HG03196 (cell line): ENCODE data around the gene UGT1A7.
"Not testable (repeated sequence)": the region's sequence is repeated elsewhere in the genome, so short reads cannot be mapped to it uniquely, and the experiment has no call there.

Experiments
- ATAC-seq: cut with Tn5 transposase; IDR thresholded peaks from one replicate; pipeline ENCODE4 v1.9.1; 2021; ENCODE audit not compliant: unreplicated experiment

Gene UGT1A7

DNA sequence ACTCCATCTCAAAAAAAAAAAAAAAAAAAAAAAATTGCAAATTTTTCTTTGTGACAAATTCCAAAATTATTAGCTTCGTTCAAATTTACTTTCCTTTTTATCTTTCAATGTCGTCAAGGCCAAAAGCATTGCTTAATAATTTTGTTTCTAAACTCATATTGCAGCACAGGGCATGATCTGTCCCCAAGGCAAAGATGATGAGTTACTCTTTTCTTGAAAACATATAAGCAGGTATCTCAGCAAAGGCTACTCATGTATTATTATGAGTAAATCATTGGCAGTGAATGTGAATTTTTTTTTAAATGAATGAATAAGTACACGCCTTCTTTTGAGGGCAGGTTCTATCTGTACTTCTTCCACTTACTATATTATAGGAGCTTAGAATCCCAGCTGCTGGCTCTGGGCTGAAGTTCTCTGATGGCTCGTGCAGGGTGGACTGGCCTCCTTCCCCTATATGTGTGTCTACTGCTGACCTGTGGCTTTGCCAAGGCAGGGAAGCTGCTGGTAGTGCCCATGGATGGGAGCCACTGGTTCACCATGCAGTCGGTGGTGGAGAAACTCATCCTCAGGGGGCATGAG lies at the start of gene UGT1A7:
Gene UGT1A7, plus strand, starts transcription at position 381 of the 579 bp plus-strand sequence. Its CDS starts 37 bp downstream, at position 418.
- ATAC-seq = no peak

DNA sequence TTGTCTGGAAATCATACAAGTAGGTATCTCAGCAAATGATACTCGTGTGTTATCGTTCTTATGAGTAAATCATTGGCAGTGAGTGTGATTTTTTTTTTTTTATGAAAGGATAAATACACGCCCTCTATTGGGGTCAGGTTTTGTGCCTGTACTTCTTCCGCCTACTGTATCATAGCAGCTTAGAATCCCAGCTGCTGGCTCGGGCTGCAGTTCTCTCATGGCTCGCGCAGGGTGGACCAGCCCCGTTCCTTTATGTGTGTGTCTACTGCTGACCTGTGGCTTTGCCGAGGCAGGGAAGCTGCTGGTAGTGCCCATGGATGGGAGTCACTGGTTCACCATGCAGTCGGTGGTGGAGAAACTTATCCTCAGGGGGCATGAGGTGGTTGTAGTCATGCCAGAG lies 45.4 kb upstream of the UGT1A7 start, which contains the start of gene UGT1A10:
Gene UGT1A10, plus strand, starts transcription at position 143 of the 400 bp plus-strand sequence. Its CDS starts 75 bp downstream, at position 218.
- ATAC-seq = not testable (repeated sequence)

DNA sequence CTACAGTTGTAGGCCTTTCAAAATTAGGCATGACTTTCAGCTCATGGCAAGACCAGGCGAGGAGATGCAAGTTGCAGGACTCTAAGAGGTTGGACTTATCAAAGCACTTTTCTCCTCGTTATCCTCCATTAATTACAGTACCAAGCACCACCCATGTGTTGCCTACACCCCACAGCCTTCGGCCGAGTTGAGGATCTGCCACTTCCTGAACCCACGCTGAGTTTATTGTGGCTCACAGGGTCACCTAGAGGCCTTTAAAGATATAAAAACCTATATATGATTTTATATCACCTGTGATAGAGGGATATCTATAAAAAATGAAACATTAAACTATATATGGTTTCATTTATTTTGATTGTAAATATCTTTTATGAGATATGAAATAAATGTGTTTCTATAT lies 42.9 kb upstream of the UGT1A7 start:
- no peak for ATAC-seq

DNA sequence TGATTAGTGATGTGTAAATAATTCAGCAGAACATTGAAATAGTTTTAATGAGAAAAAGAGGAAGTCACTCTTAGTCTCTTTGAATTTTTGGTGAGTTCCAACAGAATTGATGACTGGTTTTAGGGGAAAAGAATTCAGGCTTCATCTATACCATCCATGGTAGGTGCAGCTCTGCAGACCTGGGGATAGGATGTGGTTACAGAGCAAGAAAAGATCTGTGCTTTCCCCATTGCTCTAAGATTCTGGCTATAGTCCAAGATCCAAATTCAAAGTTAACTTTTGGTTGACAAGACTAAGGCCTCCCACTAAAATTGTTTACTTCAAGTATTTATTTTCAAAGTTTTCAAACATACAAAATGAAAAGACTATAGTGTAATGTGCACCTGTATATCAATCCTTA lies 41.8 kb upstream of the UGT1A7 start:
- no peak for ATAC-seq

DNA sequence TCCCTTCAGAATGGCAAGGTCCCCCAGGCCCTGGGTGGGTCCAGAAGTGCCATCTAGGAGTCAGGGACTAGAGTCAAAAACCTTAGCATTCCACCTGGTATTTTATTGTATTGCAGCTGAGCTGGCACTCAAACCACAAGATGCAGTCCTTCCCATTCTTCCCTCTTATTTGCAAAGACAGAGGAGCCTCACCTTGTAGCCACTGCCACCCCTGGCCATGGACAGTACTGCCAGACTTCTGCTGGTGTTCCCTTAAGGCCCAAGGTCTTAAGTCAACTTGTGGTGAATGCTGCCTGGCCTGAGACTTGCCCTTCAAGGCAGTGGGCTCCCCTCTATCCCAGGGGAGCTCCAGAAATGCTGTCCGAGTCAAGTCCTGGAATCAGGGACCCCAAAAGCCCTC lies 38.6 kb upstream of the UGT1A7 start:
- ATAC-seq = no peak

DNA sequence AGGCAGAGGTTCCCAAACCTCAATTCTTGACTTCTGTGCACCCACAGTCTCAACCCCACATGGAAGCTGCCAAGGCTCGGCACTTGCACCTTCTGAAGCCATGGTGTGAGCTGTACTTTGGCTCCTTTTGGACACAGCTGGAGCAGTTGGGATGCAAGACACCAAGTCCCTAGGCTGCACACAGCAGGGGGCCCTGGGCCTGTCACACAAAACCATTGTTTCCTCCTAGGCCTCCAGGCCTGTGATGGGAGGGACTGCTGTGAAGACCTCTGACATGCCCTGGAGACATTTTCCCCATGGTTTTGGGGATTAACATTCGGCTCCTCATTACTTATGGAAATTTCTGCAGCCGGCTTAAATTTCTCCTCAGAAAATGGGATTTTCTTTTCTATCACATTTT lies 35.7 kb upstream of the UGT1A7 start:
- ATAC-seq = not testable (repeated sequence)

DNA sequence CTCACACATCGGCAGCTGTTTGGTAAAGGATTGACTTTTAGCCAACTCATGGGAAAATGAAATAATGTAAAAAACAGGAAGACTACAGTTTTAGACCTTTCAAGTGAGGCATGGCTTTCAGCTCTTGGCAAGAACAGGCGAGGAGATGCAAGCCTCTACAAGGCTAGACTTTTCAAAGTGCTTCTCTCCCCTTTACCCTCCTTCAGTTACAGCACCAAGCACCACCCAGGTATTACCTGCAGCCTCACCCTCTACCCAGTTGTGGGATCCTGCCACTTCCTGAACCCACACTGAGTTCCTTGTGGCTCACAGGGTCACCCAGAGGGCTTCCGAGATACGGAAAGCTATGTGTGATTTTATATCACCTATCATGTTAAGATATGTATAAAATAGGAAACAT lies 30.7 kb upstream of the UGT1A7 start:
- ATAC-seq = no peak

DNA sequence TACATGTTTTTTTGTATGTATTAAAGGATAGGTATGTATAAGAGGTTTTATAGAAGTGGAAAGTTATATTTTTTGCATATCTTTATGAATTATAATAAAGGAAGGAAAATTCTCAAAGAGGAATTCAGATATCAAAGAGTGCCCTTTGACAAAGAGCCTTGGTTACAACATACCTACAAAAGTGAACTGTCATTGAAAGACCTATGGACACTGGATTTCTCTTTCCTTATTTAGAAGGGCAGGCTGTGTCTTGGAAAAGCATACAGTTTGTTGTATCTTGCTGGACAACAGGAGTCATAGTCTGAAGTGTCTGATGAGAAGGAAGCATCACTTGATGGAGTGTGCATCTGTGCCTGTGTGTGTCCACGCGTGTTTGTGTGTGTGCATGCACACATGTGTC lies 30.3 kb upstream of the UGT1A7 start:
- ATAC-seq = no peak

DNA sequence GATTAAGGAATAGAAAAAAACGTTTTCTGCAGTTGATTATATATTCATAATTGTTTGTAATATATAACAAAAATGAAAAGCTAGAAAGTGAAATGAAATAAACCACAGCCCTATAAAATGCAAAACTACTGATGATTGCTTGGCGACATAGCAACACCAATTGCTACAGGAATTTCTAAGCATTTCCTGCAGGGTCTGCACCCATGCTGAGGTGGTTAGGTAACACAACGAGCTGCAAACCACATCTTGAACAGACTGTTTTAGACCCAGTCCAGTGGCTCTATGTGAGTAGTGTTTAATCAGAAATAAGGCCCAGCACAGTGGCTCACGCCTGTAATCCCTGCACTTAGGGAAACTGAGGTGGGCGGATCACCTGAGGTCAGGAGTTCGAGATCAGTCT lies 27.2 kb upstream of the UGT1A7 start:
- ATAC-seq = no peak

DNA sequence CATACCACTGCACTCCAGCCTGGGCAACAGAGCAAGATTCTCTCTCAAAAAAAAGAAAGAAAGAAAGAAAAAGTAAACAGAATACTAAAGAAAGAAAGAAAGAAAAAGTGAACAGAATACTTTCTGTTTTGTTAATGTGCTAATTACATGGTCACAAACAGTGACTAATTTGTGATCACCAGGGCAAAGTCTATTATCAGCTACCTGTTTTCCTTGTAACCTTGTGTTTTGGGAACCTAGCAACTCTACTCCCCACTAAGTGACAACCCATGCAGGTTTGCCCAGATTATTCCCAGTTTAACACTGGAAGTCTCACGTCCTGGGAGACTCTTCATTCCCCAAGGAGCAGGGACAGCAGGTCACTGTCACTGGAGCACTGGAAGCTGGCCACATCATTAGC lies 26.7 kb upstream of the UGT1A7 start:
- ATAC-seq = no peak

DNA sequence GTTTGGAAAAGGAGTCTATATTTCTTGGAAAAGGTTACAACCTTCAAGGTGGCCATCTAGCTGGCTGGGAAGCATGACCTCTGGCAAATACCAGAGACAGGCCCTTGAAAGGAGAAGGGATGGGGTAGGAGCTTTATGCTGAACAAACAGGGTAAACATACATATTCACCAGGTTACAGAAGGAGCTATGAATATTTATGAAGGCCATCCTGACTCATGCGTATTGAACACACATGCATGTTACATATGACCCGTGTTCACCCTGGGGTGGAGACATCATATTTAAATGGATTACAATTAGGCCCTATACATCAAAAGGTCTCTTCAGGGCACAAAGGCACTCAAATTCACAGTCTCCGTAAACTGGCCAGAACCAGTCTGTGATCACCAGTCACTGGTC lies 25.8 kb upstream of the UGT1A7 start:
- not testable (repeated sequence) for ATAC-seq

DNA sequence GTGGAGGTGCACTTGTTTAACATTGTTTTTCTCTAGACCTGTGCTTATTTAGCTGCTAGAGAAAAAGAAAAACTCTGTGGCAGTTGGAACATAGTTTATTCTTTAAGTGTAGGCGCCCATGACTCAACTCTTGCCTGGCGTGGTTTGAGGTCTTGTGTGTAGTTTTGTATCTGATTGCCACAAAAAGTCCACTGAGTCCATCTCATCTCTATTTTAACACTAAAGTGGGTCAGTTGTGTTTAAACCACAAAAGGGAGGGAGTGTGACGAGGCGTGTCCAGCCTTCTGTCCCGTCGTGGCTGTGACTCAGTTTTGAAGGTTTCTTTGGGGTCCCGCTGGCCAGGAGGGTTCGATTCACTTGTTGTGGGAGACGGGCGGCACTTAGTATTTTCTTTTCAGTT lies 25.3 kb upstream of the UGT1A7 start:
- ATAC-seq = no peak

DNA sequence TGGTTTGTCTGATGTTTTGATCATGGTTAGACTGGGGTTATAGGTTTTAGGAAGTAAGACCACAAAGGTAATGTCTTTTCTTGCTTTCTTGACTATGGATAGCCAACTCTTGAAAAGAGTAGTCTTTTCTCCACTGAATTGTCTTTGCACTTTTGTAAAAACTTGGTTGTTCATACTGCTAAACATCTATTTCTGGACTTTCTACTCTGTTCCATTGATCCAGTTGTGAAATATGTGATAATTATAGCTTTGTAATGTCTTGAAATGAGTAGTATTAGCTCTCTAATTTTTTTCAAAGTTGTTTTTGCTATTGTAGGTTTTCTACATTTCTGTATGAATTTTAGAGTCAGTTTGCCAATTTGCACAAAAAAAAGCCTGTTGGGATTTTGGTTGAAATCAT lies 23.1 kb upstream of the UGT1A7 start:
- ATAC-seq = no peak

DNA sequence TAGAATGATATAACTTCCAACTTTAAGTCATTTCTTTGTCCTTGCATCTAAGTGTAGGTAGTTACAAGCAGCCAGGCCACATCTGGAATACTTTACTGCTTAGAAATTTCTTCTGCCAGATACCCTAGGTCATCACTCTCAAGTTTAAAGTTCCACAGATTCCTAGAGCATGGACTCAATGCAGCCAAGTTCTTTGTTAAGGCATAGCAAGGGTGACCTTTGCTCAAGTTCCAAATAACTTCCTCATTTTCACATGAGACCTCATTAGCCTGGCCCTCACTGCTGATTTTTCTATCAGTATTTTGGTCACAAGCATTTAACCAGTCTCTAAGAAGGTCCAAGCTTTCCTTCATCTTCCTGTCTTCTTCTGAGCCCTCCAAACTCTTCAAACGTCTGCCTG lies 17.8 kb upstream of the UGT1A7 start:
- ATAC-seq = no peak

DNA sequence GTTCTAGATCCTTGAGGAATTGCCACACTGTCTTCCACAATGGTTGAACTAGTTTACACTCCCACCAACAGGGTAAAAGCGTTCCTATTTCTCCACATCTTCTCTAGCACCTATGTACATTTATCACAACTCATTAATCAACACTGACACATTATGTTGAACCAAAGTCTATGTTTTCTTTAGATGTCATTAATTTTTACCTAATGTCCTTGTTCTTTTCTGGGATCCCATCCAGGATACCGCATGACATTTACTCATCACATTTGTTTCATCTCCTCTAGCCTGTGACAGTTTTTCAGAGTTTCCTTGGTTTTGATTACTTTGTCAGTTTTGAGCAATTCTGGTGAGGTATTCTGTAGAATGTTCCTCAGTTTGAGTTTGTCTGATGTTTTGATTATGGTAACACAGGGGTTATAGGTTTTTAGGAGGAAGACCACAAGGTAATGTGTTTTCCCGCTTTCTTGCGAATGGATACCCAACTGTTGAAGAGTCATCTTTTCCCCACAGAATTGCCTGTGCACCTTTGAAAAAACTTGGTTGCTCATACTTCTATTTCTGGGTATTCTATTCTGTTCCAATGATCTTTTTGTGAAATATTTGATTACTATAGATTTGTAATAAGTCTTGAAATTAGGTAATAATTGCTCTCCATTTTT lies 13.0 kb upstream of the UGT1A7 start:
- ATAC-seq = no peak

DNA sequence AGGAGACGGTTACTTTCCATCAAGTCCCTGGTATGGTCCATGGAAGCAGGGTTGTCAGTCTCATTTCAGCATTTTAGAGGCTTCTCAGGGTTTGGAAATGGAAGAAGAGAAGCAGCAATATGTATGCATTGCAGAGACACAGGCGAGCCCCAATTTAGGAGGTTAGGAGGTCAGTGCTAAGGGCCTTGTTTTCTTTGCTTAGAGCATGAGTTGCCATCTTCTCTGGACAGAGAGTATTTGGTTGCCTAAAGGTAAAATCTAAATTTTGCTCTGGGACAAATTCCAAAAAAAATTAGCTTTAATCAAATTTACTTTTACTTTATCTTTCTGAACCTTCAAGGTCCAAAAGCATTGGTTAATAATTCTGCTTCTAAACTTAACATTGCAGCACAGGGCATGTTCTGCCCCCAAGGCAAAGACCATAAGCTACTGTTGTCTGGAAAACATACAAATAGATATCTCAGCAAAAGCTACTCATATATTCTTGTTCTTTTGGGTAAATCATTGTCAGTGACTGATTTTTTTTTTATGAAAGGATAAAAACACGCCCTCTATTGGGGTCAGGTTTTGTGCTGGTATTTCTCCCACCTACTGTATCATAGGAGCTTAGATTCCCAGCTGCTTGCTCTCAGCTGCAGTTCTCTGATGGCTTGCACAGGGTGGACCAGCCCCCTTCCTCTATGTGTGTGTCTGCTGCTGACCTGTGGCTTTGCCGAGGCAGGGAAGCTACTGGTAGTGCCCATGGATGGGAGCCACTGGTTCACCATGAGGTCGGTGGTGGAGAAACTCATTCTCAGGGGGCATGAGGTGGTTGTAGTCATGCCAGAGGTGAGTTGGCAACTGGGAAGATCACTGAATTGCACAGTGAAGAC lies 10.2 kb upstream of the UGT1A7 start, which contains the start of gene UGT1A9:
Gene UGT1A9, plus strand, starts transcription at position 609 of the 872 bp plus-strand sequence. Its CDS starts 37 bp downstream, at position 646.
- ATAC-seq = no peak

DNA sequence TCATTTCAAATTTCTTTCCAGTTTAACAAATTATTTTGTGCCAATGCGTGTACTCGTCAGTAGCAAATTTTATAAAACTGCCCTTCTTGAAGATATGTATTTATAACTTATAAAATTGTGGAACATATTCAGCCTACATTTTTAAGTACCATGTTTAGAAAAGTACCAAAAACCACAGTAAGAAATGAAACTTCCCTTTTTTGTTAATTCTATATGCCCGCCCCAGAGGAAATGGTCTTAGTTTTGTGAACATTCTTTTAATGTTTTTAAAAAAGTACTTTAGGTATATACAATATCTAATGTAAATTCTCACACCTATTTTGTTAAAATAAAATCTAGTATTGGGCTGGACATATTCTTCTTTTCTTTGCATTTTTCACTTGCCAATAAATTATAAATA lies 8.8 kb upstream of the UGT1A7 start:
- ATAC-seq = no peak

DNA sequence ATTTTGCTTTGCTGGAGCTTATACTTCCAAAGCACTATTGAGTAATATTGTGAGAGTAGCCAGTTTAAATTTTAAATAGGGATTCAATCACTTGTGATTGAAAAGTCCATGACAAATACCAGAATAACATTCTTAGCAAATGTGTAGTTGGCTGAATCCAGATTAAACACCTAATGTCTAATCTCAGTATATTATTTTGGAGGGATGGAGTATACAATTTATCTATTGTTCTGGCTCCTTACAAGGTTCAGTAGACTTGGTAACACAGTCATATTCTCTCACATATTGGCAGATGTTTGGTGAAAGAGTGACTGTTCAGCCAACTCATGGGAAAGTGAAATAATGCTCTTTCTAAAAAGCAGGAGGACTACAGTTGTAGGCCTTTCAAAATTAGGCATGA lies 7.8 kb upstream of the UGT1A7 start:
- ATAC-seq = no peak

DNA sequence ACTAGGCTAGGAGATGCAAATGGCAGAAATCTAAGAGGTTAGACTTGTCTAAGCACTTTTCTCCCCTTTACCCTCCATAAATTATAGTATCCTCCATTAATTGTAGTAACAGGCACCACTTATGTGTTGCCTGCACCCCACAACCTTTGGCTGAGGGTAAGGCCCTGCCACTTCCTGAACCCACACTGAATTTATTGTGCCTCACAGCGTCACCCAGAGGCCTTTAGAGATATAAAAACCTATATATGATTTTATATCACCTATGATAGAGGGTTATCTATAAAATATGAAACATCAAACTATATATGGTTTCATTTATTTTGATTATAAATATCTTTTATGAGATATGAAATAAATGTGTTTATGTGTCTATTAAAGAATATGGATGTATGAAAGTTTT lies 7.4 kb upstream of the UGT1A7 start:
- ATAC-seq = no peak

DNA sequence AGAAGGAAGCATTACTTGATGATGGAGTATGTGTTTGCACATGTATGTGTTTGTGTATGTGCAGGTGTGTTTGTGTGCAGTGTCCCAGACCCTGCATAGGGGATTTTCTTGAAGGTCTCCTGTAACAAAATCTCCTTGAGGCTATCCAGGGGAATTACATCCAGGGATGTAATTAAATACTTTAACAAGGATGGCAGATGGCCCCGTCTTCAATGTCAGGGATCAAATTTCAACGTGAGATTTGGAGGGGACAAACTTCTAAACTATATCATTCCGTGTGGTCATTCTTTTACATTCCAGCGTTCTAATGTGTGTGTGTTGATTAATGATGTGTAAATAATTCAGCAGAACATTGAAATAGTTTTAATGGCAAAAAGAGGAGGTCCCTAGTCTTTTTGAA lies 6.7 kb upstream of the UGT1A7 start:
- no peak for ATAC-seq

DNA sequence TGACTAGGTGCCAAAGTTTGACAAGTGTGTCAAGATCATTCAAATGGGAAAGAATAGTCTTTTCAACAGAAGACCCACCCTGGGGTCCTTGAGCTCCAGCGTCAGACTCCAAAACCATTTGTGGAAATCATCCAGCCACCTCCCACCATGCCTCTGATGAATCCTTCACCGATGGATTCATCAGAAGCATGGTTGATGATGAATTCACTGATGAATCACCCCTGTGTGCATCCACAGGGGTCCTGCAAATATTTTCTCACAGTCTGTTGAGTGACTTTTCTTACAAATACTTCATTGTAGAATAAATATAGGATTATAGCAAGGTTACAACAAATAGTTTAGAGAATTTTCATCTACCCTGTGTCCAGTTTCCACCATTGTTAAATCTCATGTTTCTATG lies 5.7 kb upstream of the UGT1A7 start:
- ATAC-seq = no peak

DNA sequence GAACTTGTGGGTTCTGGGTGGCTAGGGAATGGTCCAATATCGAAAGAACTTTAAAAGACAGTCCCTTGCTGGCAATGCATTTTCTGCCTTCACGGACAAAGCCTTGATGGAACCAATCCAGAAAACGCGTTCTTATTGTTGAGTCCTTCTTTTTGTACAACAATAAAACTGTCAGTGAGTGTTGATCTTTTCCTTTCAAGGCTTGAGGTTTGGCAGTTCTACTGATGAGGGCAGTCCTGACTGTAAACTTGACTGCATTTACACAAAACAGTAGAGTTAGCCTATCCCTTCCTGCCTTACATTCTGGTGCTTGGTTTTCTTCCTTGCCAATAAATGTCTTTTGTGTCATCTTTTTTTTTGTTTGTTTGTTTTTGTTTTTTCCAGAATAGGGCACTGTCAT lies 2.5 kb upstream of the UGT1A7 start:
- ATAC-seq = no peak
